Measurements from ENCODE around the gene ZFP3. TPM values are rescaled to one million over a fixed set of nuclear protein-coding genes. Genes with fewer than 3 reads are reported as not detected.

Gene ZFP3
- total RNA-seq, 1 experiment from 2014 or later: not detected

DNA sequence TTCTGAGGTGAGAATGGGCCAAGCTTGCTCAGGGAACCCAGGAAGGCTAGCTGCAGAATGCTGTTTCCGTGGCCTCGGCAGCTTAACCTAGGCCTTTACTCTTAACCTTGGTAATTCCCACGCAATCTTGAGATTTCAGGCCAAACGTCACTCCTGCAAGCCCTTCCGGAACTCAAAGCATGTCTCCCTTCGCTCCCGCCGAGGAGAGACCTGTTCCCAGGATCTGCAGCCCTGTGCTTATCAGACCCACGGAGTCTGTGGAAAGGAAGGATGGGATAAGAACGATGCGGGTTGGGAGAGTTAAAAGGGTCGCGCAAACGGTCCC is 524 bp upstream of the ZFP3 start:
- Mint-ChIP-seq H3K36me3 (ENCODE audit: insufficient read depth, unreplicated experiment) (peaks cover 6% of the 10 kb centered on the region), H3K9me3 (ENCODE audit: unreplicated experiment) (peaks cover 8% of the 10 kb centered on the region), H3K4me1 (ENCODE audit: insufficient read depth, unreplicated experiment) (no peaks in the 10 kb centered on the region), H3K27me3 (ENCODE audit: insufficient read depth, unreplicated experiment) (no peaks in the 10 kb centered on the region), H3K27ac (ENCODE audit: low read depth, unreplicated experiment) (no peak overlapping the region), H3K4me3 (ENCODE audit: unreplicated experiment) (no peak overlapping the region)
- intact Hi-C loops (cut with micrococcal nuclease): no loop called here
- CTCF ChIA-PET: no interaction called here
- BruUV-seq (replicated peaks): no TSS peak
- TF ChIP-seq, protein P1, sequence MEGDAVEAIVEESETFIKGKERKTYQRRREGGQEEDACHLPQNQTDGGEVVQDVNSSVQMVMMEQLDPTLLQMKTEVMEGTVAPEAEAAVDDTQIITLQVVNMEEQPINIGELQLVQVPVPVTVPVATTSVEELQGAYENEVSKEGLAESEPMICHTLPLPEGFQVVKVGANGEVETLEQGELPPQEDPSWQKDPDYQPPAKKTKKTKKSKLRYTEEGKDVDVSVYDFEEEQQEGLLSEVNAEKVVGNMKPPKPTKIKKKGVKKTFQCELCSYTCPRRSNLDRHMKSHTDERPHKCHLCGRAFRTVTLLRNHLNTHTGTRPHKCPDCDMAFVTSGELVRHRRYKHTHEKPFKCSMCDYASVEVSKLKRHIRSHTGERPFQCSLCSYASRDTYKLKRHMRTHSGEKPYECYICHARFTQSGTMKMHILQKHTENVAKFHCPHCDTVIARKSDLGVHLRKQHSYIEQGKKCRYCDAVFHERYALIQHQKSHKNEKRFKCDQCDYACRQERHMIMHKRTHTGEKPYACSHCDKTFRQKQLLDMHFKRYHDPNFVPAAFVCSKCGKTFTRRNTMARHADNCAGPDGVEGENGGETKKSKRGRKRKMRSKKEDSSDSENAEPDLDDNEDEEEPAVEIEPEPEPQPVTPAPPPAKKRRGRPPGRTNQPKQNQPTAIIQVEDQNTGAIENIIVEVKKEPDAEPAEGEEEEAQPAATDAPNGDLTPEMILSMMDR (IDR thresholded peaks at IDR 0.05; ENCODE audit: unreplicated experiment): no peak
- POLR2A ChIA-PET: no interaction called here
- DNase-seq (ENCODE audit: unreplicated experiment): no peak

DNA sequence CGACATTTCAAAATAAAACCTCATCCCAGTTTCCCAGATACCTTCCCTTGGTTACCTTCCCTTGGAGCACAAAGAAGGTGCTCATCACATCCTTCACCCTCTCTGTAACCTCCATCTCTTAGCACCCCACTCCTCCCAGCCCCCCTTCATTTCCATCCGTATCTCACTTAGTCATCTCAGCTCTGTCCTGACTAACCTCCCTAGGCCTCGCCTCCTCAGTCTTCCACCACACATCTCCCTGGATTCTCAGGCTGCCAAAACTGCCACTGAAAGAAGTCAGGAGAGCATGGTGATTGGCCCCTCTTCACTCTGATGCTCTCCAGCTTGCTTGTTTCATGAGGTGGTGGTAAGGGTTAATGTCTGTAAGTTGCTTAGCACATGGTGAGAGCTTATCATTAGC is 2.3 kb downstream of the ZFP3 start:
- TF ChIP-seq, protein P1 (IDR thresholded peaks at IDR 0.05; ENCODE audit: unreplicated experiment): no peak
- Mint-ChIP-seq H3K27ac (ENCODE audit: low read depth, unreplicated experiment) (no peak overlapping the region), H3K27me3 (ENCODE audit: insufficient read depth, unreplicated experiment) (no peaks in the 10 kb centered on the region), H3K4me1 (ENCODE audit: insufficient read depth, unreplicated experiment) (no peaks in the 10 kb centered on the region), H3K4me3 (ENCODE audit: unreplicated experiment) (no peak overlapping the region), H3K36me3 (ENCODE audit: insufficient read depth, unreplicated experiment) (peaks cover 6% of the 10 kb centered on the region), H3K9me3 (ENCODE audit: unreplicated experiment) (peaks cover 8% of the 10 kb centered on the region)
- intact Hi-C loops (cut with micrococcal nuclease): no loop called here
- POLR2A ChIA-PET: no interaction called here
- BruUV-seq (replicated peaks): no TSS peak
- CTCF ChIA-PET: no interaction called here
- no peak for DNase-seq (ENCODE audit: unreplicated experiment)

DNA sequence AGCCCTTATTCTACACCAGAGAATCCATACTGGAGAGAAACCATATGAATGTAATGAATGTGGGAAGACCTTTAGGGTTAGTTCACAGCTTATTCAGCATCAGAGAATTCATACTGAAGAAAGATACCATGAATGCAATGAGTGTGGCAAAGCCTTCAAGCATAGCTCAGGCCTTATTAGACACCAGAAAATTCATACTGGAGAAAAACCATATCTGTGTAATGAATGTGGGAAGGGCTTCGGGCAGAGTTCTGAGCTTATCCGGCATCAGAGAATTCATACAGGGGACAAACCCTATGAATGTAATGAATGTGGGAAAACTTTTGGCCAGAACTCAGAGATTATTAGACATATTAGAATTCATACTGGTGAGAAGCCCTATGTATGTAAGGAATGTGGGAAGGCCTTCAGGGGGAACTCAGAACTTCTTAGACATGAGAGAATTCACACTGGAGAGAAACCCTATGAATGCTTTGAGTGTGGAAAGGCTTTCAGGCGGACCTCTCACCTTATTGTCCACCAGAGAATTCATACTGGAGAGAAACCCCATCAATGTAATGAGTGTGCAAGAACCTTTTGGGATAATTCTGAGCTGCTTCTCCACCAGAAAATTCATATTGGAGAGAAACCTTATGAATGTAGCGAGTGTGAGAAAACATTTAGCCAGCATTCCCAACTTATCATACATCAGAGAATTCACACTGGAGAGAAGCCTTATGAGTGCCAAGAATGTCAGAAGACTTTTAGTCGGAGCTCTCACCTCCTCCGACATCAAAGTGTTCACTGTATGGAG is 14.1 kb downstream of the ZFP3 start:
- ChIA-PET CTCF (no interaction called here), POLR2A (no interaction called here)
- Mint-ChIP-seq H3K4me1 (ENCODE audit: insufficient read depth, unreplicated experiment) (no peaks in the 10 kb centered on the region), H3K27me3 (ENCODE audit: insufficient read depth, unreplicated experiment) (no peaks in the 10 kb centered on the region), H3K36me3 (ENCODE audit: insufficient read depth, unreplicated experiment) (no peaks in the 10 kb centered on the region), H3K4me3 (ENCODE audit: unreplicated experiment) (no peak overlapping the region), H3K9me3 (ENCODE audit: unreplicated experiment) (peaks cover 52% of the 10 kb centered on the region), H3K27ac (ENCODE audit: low read depth, unreplicated experiment) (no peak overlapping the region)
- no TSS peak for BruUV-seq (replicated peaks)
- intact Hi-C loops (cut with micrococcal nuclease): no loop called here
- no peak for DNase-seq (ENCODE audit: unreplicated experiment)
- TF ChIP-seq, protein P1 (IDR thresholded peaks at IDR 0.05; ENCODE audit: unreplicated experiment): no peak

DNA sequence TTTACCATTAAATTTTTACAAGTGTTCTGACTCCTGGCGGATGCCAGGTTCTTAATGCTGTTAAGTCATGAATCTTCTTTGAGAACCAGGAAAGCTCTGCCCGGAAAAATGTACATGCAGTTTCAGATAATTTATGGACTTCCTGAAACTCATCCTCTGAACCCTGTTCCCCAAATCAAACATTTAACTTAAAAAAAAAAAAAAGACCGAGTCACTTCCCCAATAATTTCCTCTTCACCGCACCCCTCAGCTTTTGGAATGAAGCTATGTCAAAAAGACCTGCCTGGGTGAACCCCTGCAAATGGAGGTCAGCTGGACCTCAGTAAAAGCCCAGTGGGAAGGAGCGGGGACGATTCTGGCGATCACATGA is 18.4 kb downstream of the ZFP3 start:
- Mint-ChIP-seq H3K4me3 (ENCODE audit: unreplicated experiment) (no peak overlapping the region), H3K27me3 (ENCODE audit: insufficient read depth, unreplicated experiment) (no peaks in the 10 kb centered on the region), H3K36me3 (ENCODE audit: insufficient read depth, unreplicated experiment) (no peaks in the 10 kb centered on the region), H3K4me1 (ENCODE audit: insufficient read depth, unreplicated experiment) (no peaks in the 10 kb centered on the region), H3K9me3 (ENCODE audit: unreplicated experiment) (peaks cover 37% of the 10 kb centered on the region), H3K27ac (ENCODE audit: low read depth, unreplicated experiment) (no peak overlapping the region)
- CTCF ChIA-PET: interaction anchor here (0.6 kb wide), 1 partner anchor 116 kb away, joined by 3 read pairs; no protein-coding TSS in a partner anchor
- intact Hi-C loops (cut with micrococcal nuclease): no loop called here
- TF ChIP-seq, protein P1 (IDR thresholded peaks at IDR 0.05; ENCODE audit: unreplicated experiment): no peak
- BruUV-seq (replicated peaks): no TSS peak
- POLR2A ChIA-PET: interaction anchor here (1.2 kb wide), 1 partner anchor 15 kb away, joined by 3 read pairs; no protein-coding TSS in a partner anchor
- no peak for DNase-seq (ENCODE audit: unreplicated experiment)

Data from MCF 10A (cell line).